ENCODE measurements around the gene SYNGR4.
"Not testable (repeated sequence)": the region's sequence is repeated elsewhere in the genome, so short reads cannot be mapped to it uniquely, and the experiment has no call there.

SYNGR4 gene

GRCh38 chr19:48373567-48373966 is 9.4 kb downstream of the SYNGR4 start:
- no peak overlapping the region for H2AFZ ChIP-seq (ENCODE audit: low read length, unreplicated experiment)
- H3K27ac ChIP-seq (ENCODE audit: low read depth, low read length): no peak overlapping the region
- no peak overlapping the region for H3K4me3 ChIP-seq (ENCODE audit: low read depth, low read length)
- no peaks in the 10 kb centered on the region for H3K79me2 ChIP-seq (ENCODE audit: control insufficient read depth, insufficient read depth, low read length, unreplicated experiment)
- no peaks in the 10 kb centered on the region for H3K4me1 ChIP-seq (ENCODE audit: control insufficient read depth, insufficient read depth, low read length, unreplicated experiment)
- no peaks in the 10 kb centered on the region for H3K36me3 ChIP-seq (ENCODE audit: insufficient read depth, low read length)
- H3K27me3 ChIP-seq (ENCODE audit: insufficient read depth, low read length): no peaks in the 10 kb centered on the region

- H3K4me1 ChIP-seq (ENCODE audit: control insufficient read depth, insufficient read depth, low read length, unreplicated experiment): no peaks in the 10 kb centered on the region
- no peaks in the 10 kb centered on the region for H3K79me2 ChIP-seq (ENCODE audit: control insufficient read depth, insufficient read depth, low read length, unreplicated experiment)
- H3K4me3 ChIP-seq (ENCODE audit: low read depth, low read length): no peak overlapping the region
- H3K27ac ChIP-seq (ENCODE audit: low read depth, low read length): no peak overlapping the region
- H3K36me3 ChIP-seq (ENCODE audit: insufficient read depth, low read length): no peaks in the 10 kb centered on the region
- no peaks in the 10 kb centered on the region for H3K27me3 ChIP-seq (ENCODE audit: insufficient read depth, low read length)
- H2AFZ ChIP-seq (ENCODE audit: low read length, unreplicated experiment): no peak overlapping the region
These were observed 14.0 kb downstream of the SYNGR4 start for GRCh38 chr19:48378194-48378570.

GRCh38 chr19:48379058-48379457 is 14.9 kb downstream of the SYNGR4 start:
- Histone ChIP-seq H3K4me3 (ENCODE audit: low read depth, low read length) (no peak overlapping the region), H3K27ac (ENCODE audit: low read depth, low read length) (no peak overlapping the region), H3K79me2 (ENCODE audit: control insufficient read depth, insufficient read depth, low read length, unreplicated experiment) (no peaks in the 10 kb centered on the region), H3K36me3 (ENCODE audit: insufficient read depth, low read length) (peaks cover 4% of the 10 kb centered on the region; the same call in 1 of the 2 replicates), H2AFZ (ENCODE audit: low read length, unreplicated experiment) (no peak overlapping the region), H3K4me1 (ENCODE audit: control insufficient read depth, insufficient read depth, low read length, unreplicated experiment) (no peaks in the 10 kb centered on the region), H3K27me3 (ENCODE audit: insufficient read depth, low read length) (no peaks in the 10 kb centered on the region)

- peaks cover 7% of the 10 kb centered on the region; the same call in 1 of the 2 replicates for H3K36me3 ChIP-seq (ENCODE audit: insufficient read depth, low read length)
- H2AFZ ChIP-seq (ENCODE audit: low read length, unreplicated experiment): no peak overlapping the region
- no peak overlapping the region for H3K4me3 ChIP-seq (ENCODE audit: low read depth, low read length)
- no peak overlapping the region for H3K27ac ChIP-seq (ENCODE audit: low read depth, low read length)
- H3K27me3 ChIP-seq (ENCODE audit: insufficient read depth, low read length): no peaks in the 10 kb centered on the region
- no peaks in the 10 kb centered on the region for H3K79me2 ChIP-seq (ENCODE audit: control insufficient read depth, insufficient read depth, low read length, unreplicated experiment)
- H3K4me1 ChIP-seq (ENCODE audit: control insufficient read depth, insufficient read depth, low read length, unreplicated experiment): no peaks in the 10 kb centered on the region
These were observed 17.2 kb downstream of the SYNGR4 start for GRCh38 chr19:48381178-48381950.

GRCh38 chr19:48382286-48382685 is 18.1 kb downstream of the SYNGR4 start:
- no peaks in the 10 kb centered on the region for H3K4me1 ChIP-seq (ENCODE audit: control insufficient read depth, insufficient read depth, low read length, unreplicated experiment)
- H3K36me3 ChIP-seq (ENCODE audit: insufficient read depth, low read length): peaks cover 9% of the 10 kb centered on the region; the same call in 1 of the 2 replicates
- no peak overlapping the region for H3K27ac ChIP-seq (ENCODE audit: low read depth, low read length)
- no peaks in the 10 kb centered on the region for H3K27me3 ChIP-seq (ENCODE audit: insufficient read depth, low read length)
- H2AFZ ChIP-seq (ENCODE audit: low read length, unreplicated experiment): no peak overlapping the region
- peaks cover 3% of the 10 kb centered on the region for H3K79me2 ChIP-seq (ENCODE audit: control insufficient read depth, insufficient read depth, low read length, unreplicated experiment)
- no peak overlapping the region for H3K4me3 ChIP-seq (ENCODE audit: low read depth, low read length)

GRCh38 chr19:48385461-48386087 is 21.4 kb downstream of the SYNGR4 start:
- H2AFZ ChIP-seq (ENCODE audit: low read length, unreplicated experiment): no peak overlapping the region
- H3K36me3 ChIP-seq (ENCODE audit: insufficient read depth, low read length): peaks cover 14% of the 10 kb centered on the region
- H3K27ac ChIP-seq (ENCODE audit: low read depth, low read length): no peak overlapping the region
- no peaks in the 10 kb centered on the region for H3K27me3 ChIP-seq (ENCODE audit: insufficient read depth, low read length)
- H3K4me3 ChIP-seq (ENCODE audit: low read depth, low read length): no peak overlapping the region
- H3K79me2 ChIP-seq (ENCODE audit: control insufficient read depth, insufficient read depth, low read length, unreplicated experiment): peaks cover 21% of the 10 kb centered on the region
- no peaks in the 10 kb centered on the region for H3K4me1 ChIP-seq (ENCODE audit: control insufficient read depth, insufficient read depth, low read length, unreplicated experiment)

- peaks cover 14% of the 10 kb centered on the region for H3K36me3 ChIP-seq (ENCODE audit: insufficient read depth, low read length)
- H3K4me1 ChIP-seq (ENCODE audit: control insufficient read depth, insufficient read depth, low read length, unreplicated experiment): no peaks in the 10 kb centered on the region
- H3K27me3 ChIP-seq (ENCODE audit: insufficient read depth, low read length): no peaks in the 10 kb centered on the region
- H3K27ac ChIP-seq (ENCODE audit: low read depth, low read length): no peak overlapping the region
- H3K79me2 ChIP-seq (ENCODE audit: control insufficient read depth, insufficient read depth, low read length, unreplicated experiment): peaks cover 27% of the 10 kb centered on the region
- no peak overlapping the region for H2AFZ ChIP-seq (ENCODE audit: low read length, unreplicated experiment)
- H3K4me3 ChIP-seq (ENCODE audit: low read depth, low read length): no peak overlapping the region
These were observed 22.8 kb downstream of the SYNGR4 start for GRCh38 chr19:48386981-48387380.

- Histone ChIP-seq H3K27me3 (ENCODE audit: insufficient read depth, low read length) (0 out of 2 replicates have a peak, but pooled peaks cover 2% of the 10 kb centered on the region), H3K79me2 (ENCODE audit: control insufficient read depth, insufficient read depth, low read length, unreplicated experiment) (peaks cover 27% of the 10 kb centered on the region), H3K4me1 (ENCODE audit: control insufficient read depth, insufficient read depth, low read length, unreplicated experiment) (peaks cover 3% of the 10 kb centered on the region), H3K4me3 (ENCODE audit: low read depth, low read length) (peak overlapping the region; percentile 96), H2AFZ (ENCODE audit: low read length, unreplicated experiment) (no peak overlapping the region), H3K36me3 (ENCODE audit: insufficient read depth, low read length) (peaks cover 11% of the 10 kb centered on the region), H3K27ac (ENCODE audit: low read depth, low read length) (peak overlapping the region; percentile 68)
These were observed 26.3 kb downstream of the SYNGR4 start for GRCh38 chr19:48390188-48391099.

- peak within 1 kb of the TSS; percentile 68 for H3K27ac ChIP-seq (ENCODE audit: low read depth, low read length)
- H3K79me2 ChIP-seq (ENCODE audit: control insufficient read depth, insufficient read depth, low read length, unreplicated experiment): peaks cover 27% of the 10 kb centered on the region
- H3K27me3 ChIP-seq (ENCODE audit: insufficient read depth, low read length): 0 out of 2 replicates have a peak, but pooled peaks cover 2% of the 10 kb centered on the region
- no peak within 1 kb of the TSS for H2AFZ ChIP-seq (ENCODE audit: low read length, unreplicated experiment)
- H3K4me3 ChIP-seq (ENCODE audit: low read depth, low read length): peak within 1 kb of the TSS; percentile 96
- H3K4me1 ChIP-seq (ENCODE audit: control insufficient read depth, insufficient read depth, low read length, unreplicated experiment): peaks cover 3% of the 10 kb centered on the region
- peaks cover 7% of the 10 kb centered on the region; the same call in 1 of the 2 replicates for H3K36me3 ChIP-seq (ENCODE audit: insufficient read depth, low read length)
These were observed 27.2 kb downstream of the SYNGR4 start, which contains the start of gene KDELR1 for GRCh38 chr19:48391100-48392005. TSS of gene KDELR1 (minus strand) at chr19:48391551. CDS start at chr19:48391358, 193 bp downstream.

GRCh38 chr19:48392006-48392344 is 27.8 kb downstream of the SYNGR4 start:
- not testable (repeated sequence) for H3K27ac ChIP-seq (ENCODE audit: low read depth, low read length)

More at GRCh38 chr19:48392006-48392344, 27.8 kb downstream of the SYNGR4 start:
- H3K36me3 ChIP-seq (ENCODE audit: insufficient read depth, low read length); H3K4me3 ChIP-seq (ENCODE audit: low read depth, low read length); H3K4me1 ChIP-seq (ENCODE audit: control insufficient read depth, insufficient read depth, low read length, unreplicated experiment); H2AFZ ChIP-seq (ENCODE audit: low read length, unreplicated experiment); H3K27me3 ChIP-seq (ENCODE audit: insufficient read depth, low read length): not testable (repeated sequence)
- peaks cover 27% of the 10 kb centered on the region for H3K79me2 ChIP-seq (ENCODE audit: control insufficient read depth, insufficient read depth, low read length, unreplicated experiment)
